Gastrocnemius medialis (tissue), 4 donors: ENCODE results near the gene YBX2.

Experiments used
- POLR2A ChIP-seq, 2 donors: fragments of 450-650 bp; IDR thresholded peaks; one replicate each; pipeline ENCODE4 v1.6.1; 2017; ENCODE audit warnings: antibody characterized with exemption in 2 of 2, mild to moderate bottlenecking in 2 of 2, moderate library complexity in 2 of 2
- TF ChIP-seq, protein P1 (sequence below), 5 experiments: fragments of 450-650 bp in 3 of 5; fragments of 200-600 bp in 2 of 5; sonication (generic) in 2 of 5; IDR thresholded peaks in 4 of 5; conservative IDR thresholded peaks in 1 of 5; 1 replicate in 4 of 5; 2 replicates in 1 of 5; pipeline ENCODE4 v1.5.1; 2016 to 2019; ENCODE audit warnings: antibody characterized with exemption in 5 of 5, mild to moderate bottlenecking in 3 of 5, moderate library complexity in 3 of 5

DNA sequence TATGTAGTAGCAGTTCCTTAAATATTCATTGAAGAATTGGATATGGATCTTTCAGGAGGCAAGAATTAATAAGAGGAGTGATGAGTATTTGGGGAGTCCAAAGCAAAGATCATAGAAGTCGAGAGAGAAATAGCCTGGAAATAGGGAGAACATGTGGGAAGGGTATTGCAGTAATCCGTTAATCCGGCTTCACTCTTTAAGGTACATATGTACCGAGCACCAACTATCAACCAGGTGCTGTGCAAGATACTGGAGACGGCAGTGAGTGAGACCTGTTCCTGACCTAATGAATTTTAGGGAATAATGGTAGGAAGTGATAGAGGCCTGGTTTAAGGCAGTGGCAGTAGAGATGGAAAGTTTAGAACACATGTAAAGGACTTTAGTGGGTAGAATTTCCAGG is 41.4 kb downstream of the YBX2 start:
- TF ChIP-seq, protein P1, sequence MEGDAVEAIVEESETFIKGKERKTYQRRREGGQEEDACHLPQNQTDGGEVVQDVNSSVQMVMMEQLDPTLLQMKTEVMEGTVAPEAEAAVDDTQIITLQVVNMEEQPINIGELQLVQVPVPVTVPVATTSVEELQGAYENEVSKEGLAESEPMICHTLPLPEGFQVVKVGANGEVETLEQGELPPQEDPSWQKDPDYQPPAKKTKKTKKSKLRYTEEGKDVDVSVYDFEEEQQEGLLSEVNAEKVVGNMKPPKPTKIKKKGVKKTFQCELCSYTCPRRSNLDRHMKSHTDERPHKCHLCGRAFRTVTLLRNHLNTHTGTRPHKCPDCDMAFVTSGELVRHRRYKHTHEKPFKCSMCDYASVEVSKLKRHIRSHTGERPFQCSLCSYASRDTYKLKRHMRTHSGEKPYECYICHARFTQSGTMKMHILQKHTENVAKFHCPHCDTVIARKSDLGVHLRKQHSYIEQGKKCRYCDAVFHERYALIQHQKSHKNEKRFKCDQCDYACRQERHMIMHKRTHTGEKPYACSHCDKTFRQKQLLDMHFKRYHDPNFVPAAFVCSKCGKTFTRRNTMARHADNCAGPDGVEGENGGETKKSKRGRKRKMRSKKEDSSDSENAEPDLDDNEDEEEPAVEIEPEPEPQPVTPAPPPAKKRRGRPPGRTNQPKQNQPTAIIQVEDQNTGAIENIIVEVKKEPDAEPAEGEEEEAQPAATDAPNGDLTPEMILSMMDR (IDR thresholded peaks at IDR 0.05 in 4 of 5, conservative IDR thresholded peaks at IDR 0.05 in 1 of 5), result no peak
- TF ChIP-seq POLR2A (IDR thresholded peaks at IDR 0.05), result no peak
